WTC11 (cell line): ENCODE measurements around the gene NAA20.

Experiments used
- AFF4 ChIP-seq: sonication (generic); formaldehyde crosslinking; IDR thresholded peaks from 2 replicates; pipeline ENCODE4 v1.8.1; 2023; ENCODE audit warnings: mild to moderate bottlenecking, missing genetic modification reagents, borderline replicate concordance
- CTCF ChIP-seq: fragments of 200-600 bp; IDR thresholded peaks from 2 replicates; pipeline ENCODE4 v1.8.0; 2022; ENCODE audit warnings: antibody characterized with exemption
- E2F5 ChIP-seq: sonication (generic); formaldehyde crosslinking; IDR thresholded peaks from 2 replicates; pipeline ENCODE4 v1.8.1; 2022; ENCODE audit warnings: mild to moderate bottlenecking, moderate library complexity, missing genetic modification reagents
- ERG ChIP-seq: fragments of 250-450 bp; sonication (Bioruptor Pico); IDR thresholded peaks from 2 replicates; pipeline ENCODE4 v1.8.0; 2021; ENCODE audit warnings: mild to moderate bottlenecking
- ESRRA ChIP-seq: sonication (generic); formaldehyde crosslinking; IDR thresholded peaks from 2 replicates; pipeline ENCODE4 v1.8.1; 2022; ENCODE audit warnings: mild to moderate bottlenecking, missing genetic modification reagents, borderline replicate concordance
- JUN ChIP-seq: sonication (generic); formaldehyde crosslinking; IDR thresholded peaks from 2 replicates; pipeline ENCODE4 v1.8.0; 2023; ENCODE audit warnings: mild to moderate bottlenecking, missing genetic modification reagents
- MAX ChIP-seq: sonication (generic); formaldehyde crosslinking; IDR thresholded peaks from 2 replicates; pipeline ENCODE4 v1.8.0; 2022; ENCODE audit warnings: mild to moderate bottlenecking, missing genetic modification reagents
- NR3C1 ChIP-seq: sonication (generic); formaldehyde crosslinking; conservative IDR thresholded peaks from 2 replicates; pipeline ENCODE4 v1.8.1; 2023; ENCODE audit warnings: low read depth, mild to moderate bottlenecking, missing genetic modification reagents
- SP1 ChIP-seq: sonication (generic); formaldehyde crosslinking; conservative IDR thresholded peaks from 2 replicates; pipeline ENCODE4 v1.8.1; 2022; ENCODE audit warnings: missing genetic modification reagents
- STAT6 ChIP-seq: sonication (generic); formaldehyde crosslinking; conservative IDR thresholded peaks from 2 replicates; pipeline ENCODE4 v1.8.1; 2023; ENCODE audit warnings: mild to moderate bottlenecking, low read depth, missing genetic modification reagents, moderate library complexity
- TCF7 ChIP-seq: sonication (generic); formaldehyde crosslinking; IDR thresholded peaks from 2 replicates; pipeline ENCODE4 v1.8.0; 2022; ENCODE audit warnings: mild to moderate bottlenecking, low read depth, missing genetic modification reagents, moderate library complexity
- USF1 ChIP-seq: sonication (generic); formaldehyde crosslinking; IDR thresholded peaks from 2 replicates; pipeline ENCODE4 v1.8.0; 2022; ENCODE audit warnings: mild to moderate bottlenecking, missing genetic modification reagents
- ZNF121 ChIP-seq: sonication (generic); formaldehyde crosslinking; IDR thresholded peaks from 2 replicates; pipeline ENCODE4 v1.8.0; 2023; ENCODE audit warnings: missing genetic modification reagents

- TF ChIP-seq ERG (CRISPR knock-in tag): no peak
- TF ChIP-seq TCF7: no peak
- no peak for TF ChIP-seq ESRRA (CRISPR knock-in tag)
- no peak for TF ChIP-seq AFF4 (CRISPR knock-in tag)
- no peak for TF ChIP-seq CTCF
- TF ChIP-seq USF1: no peak
- TF ChIP-seq SP1 (CRISPR knock-in tag): no peak
- TF ChIP-seq JUN (CRISPR knock-in tag): no peak
- TF ChIP-seq STAT6: no peak
- TF ChIP-seq ZNF121 (CRISPR knock-in tag): no peak
- TF ChIP-seq NR3C1 (CRISPR knock-in tag): no peak
- no peak for TF ChIP-seq MAX (CRISPR knock-in tag)
- TF ChIP-seq E2F5 (CRISPR knock-in tag): no peak
These were observed 46.9 kb upstream of the NAA20 start for GRCh38 chr20:19970256-19970765.
